WERI-Rb-1 (cell line): ENCODE data around the gene EZR.

ENCODE experiments used
- DNase-seq: peaks from one replicate; pipeline ENCODE4 v3.0.0-alpha.2; 2020
- H3K27ac ChIP-seq: fragments of 250-450 bp; sonication (Bioruptor Pico); 2 replicates; pipeline ENCODE4 v1.5.1; 2020; ENCODE audit warnings: mild to moderate bottlenecking, moderate library complexity
- H3K27me3 ChIP-seq: fragments of 250-450 bp; sonication (Bioruptor Pico); 2 replicates; pipeline ENCODE4 v1.5.1; 2021; ENCODE audit warnings: mild to moderate bottlenecking, low read depth, moderate library complexity; ENCODE audit not compliant: insufficient read depth, severe bottlenecking
- H3K36me3 ChIP-seq: fragments of 250-450 bp; sonication (Bioruptor Pico); 2 replicates; pipeline ENCODE4 v1.5.1; 2020; ENCODE audit warnings: mild to moderate bottlenecking, moderate library complexity
- H3K4me3 ChIP-seq: 2 replicates; pipeline ENCODE4 v1.5.1; 2011; ENCODE audit warnings: low read depth, mild to moderate bottlenecking, control low read depth, low read length
- H3K9me3 ChIP-seq: fragments of 250-450 bp; sonication (Bioruptor Pico); 2 replicates; pipeline ENCODE4 v1.5.1; 2021; ENCODE audit warnings: mild to moderate bottlenecking, moderate library complexity; ENCODE audit not compliant: severe bottlenecking
- CTCF ChIP-seq: IDR thresholded peaks from 2 replicates; pipeline ENCODE4 v1.5.1; 2011; ENCODE audit warnings: low read depth, mild to moderate bottlenecking, control low read depth, inconsistent platforms, low read length

Gene EZR

DNA sequence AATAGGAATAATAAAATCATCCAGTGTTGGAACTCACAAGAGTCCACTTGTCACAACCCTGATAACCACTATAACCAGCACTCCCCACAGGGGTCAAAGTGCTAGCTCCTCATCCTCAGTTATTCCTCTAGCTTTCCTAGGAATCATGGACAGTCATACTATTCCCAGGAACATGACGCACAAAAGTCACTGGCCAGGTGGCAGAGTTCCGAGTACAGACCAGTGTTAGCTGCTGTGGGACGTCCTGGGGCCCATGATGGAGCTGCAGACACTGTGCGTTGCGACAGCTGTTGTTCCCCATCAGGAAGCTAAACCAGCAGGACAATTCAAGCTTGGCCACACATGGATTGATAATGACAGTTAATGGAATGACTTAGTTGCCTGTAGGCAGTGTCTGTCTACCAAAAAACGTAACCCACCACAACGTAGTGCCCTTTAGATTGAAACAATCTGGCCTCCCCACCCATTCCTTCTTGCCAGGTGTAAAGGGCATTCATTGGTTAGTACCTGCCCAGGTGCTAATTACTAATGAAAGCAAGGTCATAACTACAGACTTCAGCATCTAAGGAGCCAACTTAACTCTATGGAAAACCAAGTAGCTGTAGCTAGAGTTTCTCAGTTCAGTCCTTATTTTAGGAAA lies 17.4 kb downstream of the EZR start:
- H3K9me3 ChIP-seq, result no peaks in the 10 kb centered on the region
- no peak for DNase-seq
- no peak overlapping the region for H3K27ac ChIP-seq
- no peak for TF ChIP-seq CTCF
- H3K27me3 ChIP-seq, result no peaks in the 10 kb centered on the region
- H3K36me3 ChIP-seq, result peaks cover 3% of the 10 kb centered on the region
- no peak overlapping the region for H3K4me3 ChIP-seq

DNA sequence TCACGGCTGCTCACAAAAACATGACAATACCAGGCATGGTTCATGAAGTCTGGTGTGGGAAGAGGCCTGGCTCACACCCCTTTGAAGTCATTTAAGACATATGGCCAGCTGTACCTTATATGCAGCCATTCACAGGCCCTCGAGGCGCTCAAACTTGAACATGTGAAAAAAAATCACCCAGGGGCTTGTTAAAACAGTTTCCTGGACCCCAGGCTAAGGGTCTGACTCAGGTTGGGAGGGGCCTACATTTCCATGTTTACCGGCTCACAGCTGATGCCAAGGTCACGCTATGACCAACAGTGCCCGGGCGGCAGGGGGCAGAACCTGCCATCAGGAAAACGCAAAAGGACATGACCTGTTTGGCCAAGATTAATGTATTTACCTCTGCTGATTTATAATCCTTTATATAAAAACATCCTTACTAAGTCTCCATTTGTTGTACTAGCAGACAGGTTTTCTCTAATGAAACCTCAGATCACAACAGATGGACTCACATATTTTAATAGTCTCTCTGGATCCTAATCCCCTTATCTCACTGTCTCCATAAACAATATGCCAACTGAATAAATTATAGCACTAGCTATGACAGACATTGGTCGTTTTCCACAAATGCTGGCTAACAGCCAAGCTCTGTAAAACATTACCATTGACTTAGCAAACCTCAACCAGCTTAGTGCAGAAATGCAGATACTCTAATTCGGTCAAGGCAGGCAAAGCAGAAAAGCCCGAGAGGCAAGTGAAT lies 19.9 kb downstream of the EZR start:
- no peak for DNase-seq
- H3K27ac ChIP-seq, result peak overlapping the region; percentile 11; the same call in 1 of the 2 replicates
- no peaks in the 10 kb centered on the region for H3K9me3 ChIP-seq
- peaks cover 7% of the 10 kb centered on the region for H3K36me3 ChIP-seq
- no peak for TF ChIP-seq CTCF
- no peak overlapping the region for H3K4me3 ChIP-seq
- H3K27me3 ChIP-seq, result no peaks in the 10 kb centered on the region

DNA sequence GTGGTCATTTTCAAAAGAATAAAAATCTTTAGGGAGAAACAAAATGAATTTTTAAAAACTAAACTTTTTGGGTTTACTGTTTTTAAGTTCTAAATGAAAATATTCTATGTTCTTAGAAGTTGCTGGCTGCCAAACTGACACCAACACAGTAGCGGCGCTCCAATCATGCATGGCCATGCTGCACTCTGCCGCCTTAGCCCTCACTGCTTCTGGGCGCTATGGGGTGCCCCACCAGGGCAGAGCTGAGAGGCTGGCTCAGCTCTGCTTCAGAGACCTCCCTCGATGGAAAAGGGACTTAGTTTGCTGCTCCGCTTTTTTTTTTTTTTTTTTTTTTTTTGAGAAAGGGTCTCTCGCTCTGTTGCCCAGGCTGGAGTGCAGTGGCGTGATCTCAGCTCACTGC lies 20.9 kb downstream of the EZR start:
- no peak overlapping the region for H3K27ac ChIP-seq
- DNase-seq, result no peak
- H3K27me3 ChIP-seq, result no peaks in the 10 kb centered on the region
- H3K9me3 ChIP-seq, result no peaks in the 10 kb centered on the region
- H3K4me3 ChIP-seq, result no peak overlapping the region
- H3K36me3 ChIP-seq, result peaks cover 7% of the 10 kb centered on the region
- TF ChIP-seq CTCF, result no peak

DNA sequence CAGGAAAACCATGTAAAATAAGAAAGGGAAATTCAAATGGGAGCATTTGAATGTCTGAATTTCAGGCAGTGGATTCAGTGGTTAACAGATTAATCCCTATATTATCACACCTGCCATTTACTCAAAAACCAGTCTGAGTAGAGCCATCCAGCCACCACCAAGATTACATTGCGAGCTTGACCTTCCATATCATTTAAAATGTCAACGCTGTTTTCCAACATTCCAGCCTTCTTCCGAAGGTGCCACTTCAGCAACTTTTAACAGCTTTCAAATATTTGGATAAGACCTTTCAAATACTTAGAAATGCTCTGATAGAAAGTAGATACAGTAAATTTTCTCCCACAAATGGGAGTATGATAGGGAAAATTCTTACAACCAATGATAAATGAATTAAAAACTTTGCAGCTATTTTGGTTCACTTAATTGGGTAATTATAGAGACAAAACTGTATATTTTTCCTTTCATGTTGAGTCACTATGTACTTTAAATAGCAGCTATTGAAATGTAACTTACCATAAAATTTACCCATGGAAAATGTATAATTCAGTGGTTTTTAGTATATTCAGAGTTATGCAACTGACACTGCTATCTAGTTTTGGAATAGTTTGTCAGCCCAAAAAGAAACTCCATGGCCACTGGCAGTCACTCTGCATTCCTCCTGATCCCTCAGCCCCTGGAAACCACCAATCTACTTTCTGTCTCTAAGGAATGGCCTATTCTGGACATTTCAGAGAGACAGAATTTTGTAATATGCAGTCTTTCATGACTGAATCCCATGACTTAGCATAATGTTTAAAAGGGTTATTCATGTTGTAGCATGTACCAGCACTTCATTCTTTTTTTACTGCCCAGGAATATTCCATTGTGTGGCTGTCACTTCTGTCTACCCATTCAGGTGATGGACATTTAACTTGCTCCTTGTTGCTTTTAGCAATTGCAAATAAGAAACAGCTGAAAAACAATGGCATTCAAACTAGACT lies 21.5 kb downstream of the EZR start:
- H3K9me3 ChIP-seq, result no peaks in the 10 kb centered on the region
- no peak overlapping the region for H3K4me3 ChIP-seq
- TF ChIP-seq CTCF, result no peak
- H3K27ac ChIP-seq, result no peak overlapping the region
- peaks cover 4% of the 10 kb centered on the region for H3K36me3 ChIP-seq
- no peaks in the 10 kb centered on the region for H3K27me3 ChIP-seq
- no peak for DNase-seq

GRCh38 chr6:158796353-158796752 lies 22.8 kb downstream of the EZR start:
- no peak for TF ChIP-seq CTCF
- no peak for DNase-seq
- H3K4me3 ChIP-seq, result no peak overlapping the region
- no peaks in the 10 kb centered on the region for H3K9me3 ChIP-seq
- H3K27me3 ChIP-seq, result no peaks in the 10 kb centered on the region
- peaks cover 4% of the 10 kb centered on the region for H3K36me3 ChIP-seq
- H3K27ac ChIP-seq, result no peak overlapping the region
